Neuronal stem cell (in vitro differentiated cells): ENCODE measurements around the gene PYURF.

Experiments used
- DNase-seq: peaks from one replicate; pipeline ENCODE4 v3.0.0-alpha.2; 2013; ENCODE audit warnings: low spot score
- H2AFZ ChIP-seq: one replicate; pipeline ENCODE4 v1.6.1; 2013; ENCODE audit warnings: mild to moderate bottlenecking, low read length, inconsistent platforms
- H2AK5ac ChIP-seq: 2 replicates; pipeline ENCODE4 v1.6.1; 2013; ENCODE audit warnings: low read depth, mild to moderate bottlenecking, inconsistent platforms, low read length, moderate library complexity, mixed read lengths
- H2BK120ac ChIP-seq: 2 replicates; pipeline ENCODE4 v1.6.1; 2013; ENCODE audit warnings: low read depth, mild to moderate bottlenecking, inconsistent platforms, low read length, moderate library complexity, mixed read lengths
- H2BK12ac ChIP-seq: one replicate; pipeline ENCODE4 v1.6.1; 2013; ENCODE audit warnings: low read length, inconsistent platforms
- H2BK15ac ChIP-seq: 2 replicates; pipeline ENCODE4 v1.6.1; 2013; ENCODE audit warnings: mild to moderate bottlenecking, low read length, inconsistent platforms, mixed read lengths
- H2BK5ac ChIP-seq: one replicate; pipeline ENCODE4 v1.6.1; 2013; ENCODE audit warnings: inconsistent platforms, mild to moderate bottlenecking, low read length, moderate library complexity
- H3K14ac ChIP-seq: one replicate; pipeline ENCODE4 v1.6.1; 2013; ENCODE audit warnings: low read length, inconsistent platforms
- H3K18ac ChIP-seq: 2 replicates; pipeline ENCODE4 v1.6.1; 2013; ENCODE audit warnings: low read length, inconsistent platforms
- H3K23ac ChIP-seq: 2 replicates; pipeline ENCODE4 v1.6.1; 2013; ENCODE audit warnings: low read depth, mild to moderate bottlenecking, mixed read lengths, low read length, inconsistent platforms; ENCODE audit not compliant: poor library complexity
- H3K27ac ChIP-seq: replicated peaks from 3 replicates; pipeline ENCODE4 v1.5.1; 2013; ENCODE audit warnings: low read length, inconsistent platforms
- H3K27me3 ChIP-seq, 3 experiments: 2 replicates each; pipeline ENCODE4 v1.6.1; 2013; ENCODE audit warnings: low read length in 3 of 3, mild to moderate bottlenecking in 2 of 3, inconsistent platforms in 1 of 3, low read depth in 1 of 3, mixed read lengths in 1 of 3, moderate library complexity in 1 of 3; ENCODE audit not compliant: control insufficient read depth in 3 of 3, insufficient read depth in 3 of 3
- H3K36me3 ChIP-seq, 2 donors: replicated peaks in 1 of 2; 2 replicates each; pipeline ENCODE4 v1.6.1; 2013; ENCODE audit warnings: low read length in 2 of 2; ENCODE audit not compliant: control insufficient read depth in 2 of 2, insufficient read depth in 2 of 2
- H3K4ac ChIP-seq: 2 replicates; pipeline ENCODE4 v1.6.1; 2013; ENCODE audit warnings: inconsistent platforms, mild to moderate bottlenecking, low read length, moderate library complexity
- H3K4me1 ChIP-seq, 2 donors: 1 replicate in 1 of 2; 2 replicates in 1 of 2; pipeline ENCODE4 v1.6.1; 2013; ENCODE audit warnings: low read length in 2 of 2, low read depth in 1 of 2; ENCODE audit not compliant: control insufficient read depth in 2 of 2, insufficient read depth in 1 of 2
- H3K4me2 ChIP-seq: one replicate; pipeline ENCODE4 v1.6.1; 2013; ENCODE audit warnings: mild to moderate bottlenecking, low read length, inconsistent platforms; ENCODE audit not compliant: insufficient read depth, poor library complexity, severe bottlenecking
- H3K4me3 ChIP-seq, 2 donors: 2 replicates each; pipeline ENCODE4 v1.5.1; 2013; ENCODE audit warnings: low read length in 2 of 2, mild to moderate bottlenecking in 2 of 2, inconsistent platforms in 1 of 2, moderate library complexity in 1 of 2
- H3K79me1 ChIP-seq: one replicate; pipeline ENCODE4 v1.6.1; 2013; ENCODE audit warnings: low read depth, mild to moderate bottlenecking, inconsistent platforms, low read length, moderate library complexity
- H3K9ac ChIP-seq: one replicate; pipeline ENCODE4 v1.6.1; 2013; ENCODE audit warnings: mild to moderate bottlenecking, low read depth, low read length, inconsistent platforms; ENCODE audit not compliant: poor library complexity
- H3K9me3 ChIP-seq, 2 donors: replicated peaks in 1 of 2; 2 replicates each; pipeline versions ENCODE3 to v1.6.1; 2013; ENCODE audit warnings: low read length in 2 of 2, mild to moderate bottlenecking in 2 of 2, inconsistent platforms in 1 of 2, low read depth in 1 of 2, mixed read lengths in 1 of 2, moderate library complexity in 1 of 2; ENCODE audit not compliant: control insufficient read depth in 2 of 2, insufficient read depth in 1 of 2
- H4K8ac ChIP-seq: one replicate; pipeline ENCODE4 v1.6.1; 2013; ENCODE audit warnings: low read depth, mild to moderate bottlenecking, inconsistent platforms, low read length, moderate library complexity
- H4K91ac ChIP-seq: one replicate; pipeline ENCODE4 v1.6.1; 2013; ENCODE audit warnings: low read length, low read depth, mild to moderate bottlenecking, inconsistent platforms; ENCODE audit not compliant: poor library complexity
- WGBS, 2 donors: extraction: QIAGEN DNeasy Blood & Tissue Kit; methylation state at CpG; one replicate each; pipeline ENCODE4 v1.1.7; 2013; ENCODE audit warnings: missing lambda C conversion rate in 2 of 2, mixed read lengths in 1 of 2; ENCODE audit not compliant: insufficient read length in 2 of 2, insufficient replicate concordance in 1 of 2; ENCODE audit errors: extremely low coverage in 2 of 2; 5-methylcytosine and 5-hydroxymethylcytosine counted together

The PYURF gene

GRCh38 chr4:88503344-88503743 lies 20.2 kb downstream of the PYURF start:
- Histone ChIP-seq H3K23ac (no peak overlapping the region), H3K27ac (no peak overlapping the region), H3K18ac (no peak overlapping the region), H4K91ac (no peak overlapping the region), H3K27me3 (no peaks in the 10 kb centered on the region), H3K4me3 (no peak overlapping the region), H3K14ac (no peak overlapping the region), H2BK120ac (no peak overlapping the region), H3K9me3 (no peaks in the 10 kb centered on the region), H3K4me2 (no peak overlapping the region), H3K79me1 (no peaks in the 10 kb centered on the region), H3K36me3 (no peaks in the 10 kb centered on the region), H2AK5ac (no peak overlapping the region), H3K9ac (no peak overlapping the region), H4K8ac (no peak overlapping the region), H3K4me1 (no peaks in the 10 kb centered on the region), H2BK5ac (no peak overlapping the region), H3K4ac (no peak overlapping the region), H2BK12ac (no peak overlapping the region), H2AFZ (no peak overlapping the region), H2BK15ac (no peak overlapping the region)
- WGBS, 2 donors, result no CpG with 5 or more reads among the region's 2 CpGs
- DNase-seq, result no peak

GRCh38 chr4:88497859-88498409 lies 25.6 kb downstream of the PYURF start:
- Histone ChIP-seq H2AFZ (no peak overlapping the region), H2BK120ac (no peak overlapping the region), H3K9me3 (no peaks in the 10 kb centered on the region), H3K4ac (no peak overlapping the region), H2BK12ac (no peak overlapping the region), H3K23ac (no peak overlapping the region), H2BK15ac (no peak overlapping the region), H3K4me1 (no peaks in the 10 kb centered on the region), H3K79me1 (no peaks in the 10 kb centered on the region), H3K36me3 (no peaks in the 10 kb centered on the region), H3K9ac (no peak overlapping the region), H3K4me3 (no peak overlapping the region), H3K14ac (no peak overlapping the region), H3K4me2 (no peak overlapping the region), H2AK5ac (no peak overlapping the region), H3K18ac (no peak overlapping the region), H3K27me3 (no peaks in the 10 kb centered on the region), H2BK5ac (no peak overlapping the region), H4K91ac (no peak overlapping the region), H4K8ac (no peak overlapping the region), H3K27ac (no peak overlapping the region)
- no CpG with 5 or more reads among the region's 2 CpGs for WGBS, 2 donors
- DNase-seq, result no peak

GRCh38 chr4:88489100-88489761 lies 34.3 kb downstream of the PYURF start:
- H3K4me2 ChIP-seq, result no peak overlapping the region
- H2BK120ac ChIP-seq, result no peak overlapping the region
- no peak overlapping the region for H4K8ac ChIP-seq
- no peak overlapping the region for H3K23ac ChIP-seq
- no peak overlapping the region for H3K18ac ChIP-seq
- WGBS, 2 donors, result no CpG with 5 or more reads among the region's 4 CpGs
- H2BK15ac ChIP-seq, result no peak overlapping the region
- no peak overlapping the region for H3K9ac ChIP-seq
- no peak overlapping the region for H2BK12ac ChIP-seq
- no peak overlapping the region for H3K14ac ChIP-seq
- H3K4me1 ChIP-seq, result no peaks in the 10 kb centered on the region
- no peaks in the 10 kb centered on the region for H3K79me1 ChIP-seq
- H4K91ac ChIP-seq, result no peak overlapping the region
- no peak overlapping the region for H3K27ac ChIP-seq
- no peaks in the 10 kb centered on the region for H3K36me3 ChIP-seq
- no peak overlapping the region for H3K4me3 ChIP-seq
- H3K27me3 ChIP-seq, result no peaks in the 10 kb centered on the region
- DNase-seq, result no peak
- H3K9me3 ChIP-seq, result no peaks in the 10 kb centered on the region
- H2AFZ ChIP-seq, result no peak overlapping the region
- H2AK5ac ChIP-seq, result no peak overlapping the region
- H3K4ac ChIP-seq, result no peak overlapping the region
- no peak overlapping the region for H2BK5ac ChIP-seq

GRCh38 chr4:88481537-88481936 lies 42.0 kb downstream of the PYURF start:
- no CpG with 5 or more reads among the region's 1 CpG for WGBS, 2 donors
- Histone ChIP-seq H2AK5ac (no peak overlapping the region), H3K23ac (no peak overlapping the region), H3K4ac (no peak overlapping the region), H3K79me1 (no peaks in the 10 kb centered on the region), H4K8ac (no peak overlapping the region), H2AFZ (no peak overlapping the region), H3K9ac (no peak overlapping the region), H2BK120ac (no peak overlapping the region), H3K36me3 (no peaks in the 10 kb centered on the region), H3K18ac (no peak overlapping the region), H2BK15ac (no peak overlapping the region), H3K27me3 (no peaks in the 10 kb centered on the region), H2BK5ac (no peak overlapping the region), H3K14ac (no peak overlapping the region), H3K4me2 (no peak overlapping the region), H4K91ac (no peak overlapping the region), H3K9me3 (no peaks in the 10 kb centered on the region), H3K4me1 (no peaks in the 10 kb centered on the region), H2BK12ac (no peak overlapping the region), H3K4me3 (no peak overlapping the region), H3K27ac (no peak overlapping the region)
- DNase-seq, result no peak
